ENCODE measurements around the gene ISG15. TPM values are rescaled to one million over a fixed set of nuclear protein-coding genes. Genes with fewer than 3 reads are reported as not detected.

Gene ISG15
- total RNA-seq, 1 donor from 2014 or later = 22.3 TPM

DNA sequence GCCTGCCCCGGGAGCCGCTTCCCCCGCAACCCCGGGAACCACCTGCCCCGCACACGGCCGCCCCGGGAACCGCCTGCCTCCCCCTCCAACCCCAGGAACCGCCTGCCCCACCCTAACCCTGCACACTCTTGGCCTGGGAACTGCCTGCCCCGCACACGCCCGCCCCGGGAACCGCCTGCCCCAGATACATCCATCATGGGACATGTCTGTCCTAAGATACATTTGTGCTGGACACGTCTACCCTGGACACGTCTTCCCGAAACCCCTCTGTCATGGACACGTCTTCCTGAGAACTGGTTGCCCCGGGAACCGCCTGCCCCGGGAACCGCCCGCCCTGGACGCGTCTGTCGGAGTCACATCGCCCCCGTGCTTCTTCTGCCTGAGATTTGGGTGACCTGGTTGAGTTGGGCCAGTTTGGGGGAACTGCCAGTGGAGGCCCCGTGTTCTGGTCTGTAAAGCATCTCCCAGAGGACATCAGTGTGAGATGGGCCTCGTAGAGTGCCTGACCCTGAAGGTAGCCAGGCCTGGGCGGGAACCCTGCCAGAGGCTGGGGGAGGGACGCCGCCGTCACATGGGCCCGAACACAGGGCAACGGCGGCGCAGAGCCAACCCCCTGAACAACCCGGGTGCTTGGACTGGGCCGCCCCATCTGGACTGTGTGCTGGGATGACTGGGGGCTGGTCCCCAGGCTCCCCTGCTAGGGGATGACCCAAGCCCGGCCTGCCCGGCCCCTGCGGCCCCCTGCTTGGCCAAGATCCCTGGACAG is 35.0 kb upstream of the ISG15 start:
- Mint-ChIP-seq H3K4me1 (peaks cover 3% of the 10 kb centered on the region), H3K36me3 (ENCODE audit: low read depth) (peaks cover 3% of the 10 kb centered on the region), H3K4me3 (no peak overlapping the region), H3K27me3 (ENCODE audit: low read depth) (peaks cover 24% of the 10 kb centered on the region), H3K9me3 (peaks cover 3% of the 10 kb centered on the region), H3K27ac (ENCODE audit: unreplicated experiment) (no peak overlapping the region)
- no peak for DNase-seq (ENCODE audit: low read depth, low spot score)
- TF ChIP-seq, protein P1, sequence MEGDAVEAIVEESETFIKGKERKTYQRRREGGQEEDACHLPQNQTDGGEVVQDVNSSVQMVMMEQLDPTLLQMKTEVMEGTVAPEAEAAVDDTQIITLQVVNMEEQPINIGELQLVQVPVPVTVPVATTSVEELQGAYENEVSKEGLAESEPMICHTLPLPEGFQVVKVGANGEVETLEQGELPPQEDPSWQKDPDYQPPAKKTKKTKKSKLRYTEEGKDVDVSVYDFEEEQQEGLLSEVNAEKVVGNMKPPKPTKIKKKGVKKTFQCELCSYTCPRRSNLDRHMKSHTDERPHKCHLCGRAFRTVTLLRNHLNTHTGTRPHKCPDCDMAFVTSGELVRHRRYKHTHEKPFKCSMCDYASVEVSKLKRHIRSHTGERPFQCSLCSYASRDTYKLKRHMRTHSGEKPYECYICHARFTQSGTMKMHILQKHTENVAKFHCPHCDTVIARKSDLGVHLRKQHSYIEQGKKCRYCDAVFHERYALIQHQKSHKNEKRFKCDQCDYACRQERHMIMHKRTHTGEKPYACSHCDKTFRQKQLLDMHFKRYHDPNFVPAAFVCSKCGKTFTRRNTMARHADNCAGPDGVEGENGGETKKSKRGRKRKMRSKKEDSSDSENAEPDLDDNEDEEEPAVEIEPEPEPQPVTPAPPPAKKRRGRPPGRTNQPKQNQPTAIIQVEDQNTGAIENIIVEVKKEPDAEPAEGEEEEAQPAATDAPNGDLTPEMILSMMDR (conservative IDR thresholded peaks at IDR 0.05) = no peak

DNA sequence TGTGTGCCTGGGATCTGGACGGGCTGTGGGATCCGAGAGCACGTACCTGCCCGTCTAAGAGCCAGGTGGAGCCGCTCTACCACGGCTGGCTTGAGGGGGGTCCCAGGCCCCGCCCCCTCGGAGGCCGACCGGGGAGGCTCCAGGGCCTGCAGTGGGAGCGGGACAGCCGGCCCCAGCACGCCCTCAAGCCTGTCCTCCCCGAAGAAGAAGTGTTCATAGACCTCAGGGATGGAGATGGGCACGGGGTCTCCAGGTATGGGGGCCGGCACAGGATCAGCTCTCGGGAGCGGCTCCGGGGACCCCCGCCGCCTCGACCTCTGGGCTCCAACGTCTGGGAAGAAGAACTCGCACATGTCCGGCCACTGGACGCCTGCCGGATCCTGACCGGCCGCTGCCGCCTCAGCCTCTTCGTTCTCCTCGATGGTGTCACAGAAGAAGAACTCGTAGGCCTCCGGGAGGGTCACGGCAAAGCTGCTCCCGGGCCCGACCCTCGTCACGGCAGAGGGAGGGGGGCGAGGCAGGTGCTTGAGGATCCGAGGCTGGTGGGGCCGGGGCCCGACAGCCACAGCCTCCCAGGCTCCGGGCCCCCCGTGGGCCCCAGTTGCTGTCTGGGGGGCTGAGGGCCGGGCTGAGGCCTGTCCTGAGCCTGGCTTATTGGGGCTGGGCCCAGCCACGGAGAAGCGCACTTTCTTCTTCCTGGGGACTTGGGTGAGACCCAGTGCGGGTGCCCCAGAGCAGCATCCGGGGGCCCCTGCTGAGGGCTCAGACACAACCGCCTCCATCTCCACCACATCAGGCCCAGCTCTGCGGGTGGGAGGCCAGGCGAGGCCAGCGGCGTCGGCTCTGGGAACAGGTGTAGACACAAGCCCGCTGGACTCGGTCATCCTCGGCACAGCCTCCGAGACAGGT is 34.2 kb upstream of the ISG15 start:
- H3K36me3 Mint-ChIP-seq (ENCODE audit: low read depth) = peaks cover 3% of the 10 kb centered on the region

DNA sequence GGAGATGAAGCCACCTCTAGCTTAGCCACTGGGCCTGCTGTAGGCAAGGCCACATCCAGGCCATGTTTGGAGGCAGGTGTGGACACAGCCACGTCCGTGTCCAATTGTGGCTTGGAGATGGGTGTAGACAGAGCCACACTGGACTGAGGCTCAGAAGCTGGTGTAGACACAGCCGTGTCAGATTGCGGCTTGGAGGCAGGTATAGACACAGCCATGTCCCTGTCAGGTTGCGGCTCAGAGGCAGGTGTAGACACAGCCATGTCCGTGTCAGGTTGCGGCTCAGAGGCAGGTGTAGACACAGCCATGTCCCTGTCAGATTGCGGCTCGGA is 33.6 kb upstream of the ISG15 start:
- TF ChIP-seq, protein P1 (conservative IDR thresholded peaks at IDR 0.05) = no peak
- peaks cover 3% of the 10 kb centered on the region for H3K4me1 Mint-ChIP-seq
- no peak overlapping the region for H3K27ac Mint-ChIP-seq (ENCODE audit: unreplicated experiment)
- peaks cover 3% of the 10 kb centered on the region for H3K9me3 Mint-ChIP-seq
- H3K36me3 Mint-ChIP-seq (ENCODE audit: low read depth) = peaks cover 3% of the 10 kb centered on the region
- no peak for DNase-seq (ENCODE audit: low read depth, low spot score)
- peaks cover 31% of the 10 kb centered on the region for H3K27me3 Mint-ChIP-seq (ENCODE audit: low read depth)
- H3K4me3 Mint-ChIP-seq = no peak overlapping the region

More for the DNA sequence above, 34.2 kb upstream of the ISG15 start:
- Mint-ChIP-seq H3K27ac (ENCODE audit: unreplicated experiment) (no peak overlapping the region), H3K4me1 (peaks cover 3% of the 10 kb centered on the region), H3K4me3 (no peak overlapping the region), H3K27me3 (ENCODE audit: low read depth) (peaks cover 29% of the 10 kb centered on the region), H3K9me3 (peaks cover 3% of the 10 kb centered on the region)
- no peak for DNase-seq (ENCODE audit: low read depth, low spot score)
- TF ChIP-seq, protein P1 (conservative IDR thresholded peaks at IDR 0.05) = no peak

DNA sequence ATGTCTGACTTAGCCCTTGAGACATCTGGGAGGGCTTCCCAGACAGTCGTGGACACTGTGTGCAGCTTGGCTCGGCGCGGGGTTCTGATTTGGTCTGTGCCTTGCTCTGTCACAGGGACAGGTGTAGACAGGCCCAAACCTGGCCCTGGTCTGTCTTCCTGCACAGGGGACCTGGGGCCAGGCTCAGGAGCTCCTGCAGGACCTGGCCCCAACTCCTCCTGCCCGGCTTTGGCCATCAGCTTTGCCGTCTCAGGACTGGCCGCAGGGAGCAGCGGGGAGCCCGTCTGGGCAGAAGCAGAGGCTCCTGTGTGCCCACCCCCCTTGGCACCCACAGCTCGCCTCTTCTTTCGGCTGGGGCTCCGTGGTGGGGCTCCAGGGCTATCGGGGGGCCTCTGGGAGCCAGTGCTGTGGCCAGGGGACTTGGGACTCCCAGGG is 33.1 kb upstream of the ISG15 start:
- H3K4me1 Mint-ChIP-seq = peaks cover 3% of the 10 kb centered on the region
- TF ChIP-seq, protein P1 (conservative IDR thresholded peaks at IDR 0.05) = no peak
- no peak overlapping the region for H3K4me3 Mint-ChIP-seq
- DNase-seq (ENCODE audit: low read depth, low spot score) = no peak
- H3K27ac Mint-ChIP-seq (ENCODE audit: unreplicated experiment) = no peak overlapping the region
- peaks cover 3% of the 10 kb centered on the region for H3K9me3 Mint-ChIP-seq
- peaks cover 31% of the 10 kb centered on the region for H3K27me3 Mint-ChIP-seq (ENCODE audit: low read depth)
- H3K36me3 Mint-ChIP-seq (ENCODE audit: low read depth) = peaks cover 3% of the 10 kb centered on the region

DNA sequence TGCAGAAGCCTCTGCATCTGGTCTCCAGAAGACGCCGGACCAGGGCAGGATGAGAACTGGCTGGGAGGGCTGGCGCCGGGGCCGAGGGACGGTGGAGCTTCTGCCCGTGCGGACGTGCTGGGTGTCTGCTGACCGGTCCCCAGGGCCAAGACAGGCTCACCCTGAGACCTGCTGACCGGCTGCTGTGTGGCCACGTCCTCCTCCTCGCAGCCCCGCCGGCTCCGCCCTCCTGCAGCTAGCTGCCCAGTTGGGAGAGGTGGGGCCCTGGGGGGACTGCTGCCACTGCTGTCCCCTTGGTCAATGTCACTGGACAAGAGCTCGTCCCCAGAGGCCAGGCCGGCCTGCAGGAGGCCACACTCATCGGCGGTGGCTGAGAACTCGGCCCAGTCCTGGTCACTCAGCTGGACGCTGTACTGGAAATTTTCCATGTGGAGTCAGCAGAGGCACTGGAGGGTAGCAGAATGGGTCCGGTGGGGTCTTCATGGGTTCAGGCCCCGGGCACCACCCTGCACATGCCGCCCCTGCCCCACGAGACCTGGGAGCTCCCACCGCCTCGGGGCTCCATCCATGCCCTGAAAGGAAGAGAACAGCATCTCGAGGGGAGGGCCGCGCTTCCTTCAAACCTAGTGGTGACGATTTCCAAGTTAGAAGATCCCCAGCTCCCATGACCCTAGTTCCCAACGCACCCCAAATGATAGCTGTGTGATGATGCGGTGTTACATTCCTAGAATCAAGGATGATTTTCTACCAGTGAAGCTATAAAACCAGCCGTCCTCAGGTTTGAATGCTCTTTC is 32.5 kb upstream of the ISG15 start:
- TF ChIP-seq, protein P1 (conservative IDR thresholded peaks at IDR 0.05) = no peak
- peaks cover 3% of the 10 kb centered on the region for H3K36me3 Mint-ChIP-seq (ENCODE audit: low read depth)
- peaks cover 3% of the 10 kb centered on the region for H3K4me1 Mint-ChIP-seq
- no peak for DNase-seq (ENCODE audit: low read depth, low spot score)
- no peak overlapping the region for H3K4me3 Mint-ChIP-seq
- H3K27me3 Mint-ChIP-seq (ENCODE audit: low read depth) = peaks cover 34% of the 10 kb centered on the region
- H3K9me3 Mint-ChIP-seq = peaks cover 3% of the 10 kb centered on the region
- no peak overlapping the region for H3K27ac Mint-ChIP-seq (ENCODE audit: unreplicated experiment)

Data from neural crest cell (in vitro differentiated cells).